Ovary (tissue), 9 donors: ENCODE data around the gene APBB2. TPM values are rescaled to one million over a fixed set of nuclear protein-coding genes. Genes with fewer than 3 reads are reported as not detected.

Experiments used
- DNase-seq, 5 donors: peaks; one replicate each; pipeline ENCODE4 v3.0.0-alpha.2; 2019 to 2020
- H3K27ac ChIP-seq, 2 donors: fragments of 200-600 bp; one replicate each; pipeline versions ENCODE4 v1.5.1 to v1.8.0; 2019 to 2022
- H3K27me3 ChIP-seq: fragments of 200-600 bp; one replicate; pipeline ENCODE4 v1.8.0; 2022
- H3K36me3 ChIP-seq: fragments of 200-600 bp; sonication (generic); one replicate; pipeline ENCODE4 v1.5.1; 2019
- H3K4me1 ChIP-seq: one replicate; pipeline ENCODE4 v1.8.1; 2013; ENCODE audit warnings: mild to moderate bottlenecking, moderate library complexity; ENCODE audit not compliant: insufficient read depth
- H3K4me3 ChIP-seq: fragments of 200-600 bp; sonication (generic); one replicate; pipeline ENCODE4 v1.5.1; 2017
- H3K9me3 ChIP-seq, 2 donors: fragments of 200-600 bp in 1 of 2; sonication (generic) in 1 of 2; one replicate each; pipeline versions ENCODE4 v1.5.1 to v1.8.1; 2013 to 2019; ENCODE audit warnings: mild to moderate bottlenecking in 1 of 2, moderate library complexity in 1 of 2
- CTCF ChIP-seq, 3 donors: fragments of 450-650 bp in 2 of 3; fragments of 200-600 bp in 1 of 3; IDR thresholded peaks; one replicate each; pipeline versions ENCODE4 v1.5.1 to v1.8.0; 2016 to 2022; ENCODE audit warnings: antibody characterized with exemption in 3 of 3, mild to moderate bottlenecking in 1 of 3
- EP300 ChIP-seq: sonication (generic); formaldehyde crosslinking; IDR thresholded peaks from one replicate; pipeline ENCODE4 v1.6.1; 2017; ENCODE audit warnings: antibody characterized with exemption
- POLR2A ChIP-seq: fragments of 450-650 bp; IDR thresholded peaks from one replicate; pipeline ENCODE4 v1.6.1; 2017; ENCODE audit warnings: antibody characterized with exemption, mild to moderate bottlenecking, moderate library complexity
- WGBS, 3 donors: extraction: QIAGEN DNeasy Blood & Tissue Kit in 1 of 3; methylation state at CpG; one replicate each; pipeline versions ENCODE4 v1.1.5 to v1.1.7; 2013 to 2017; 5-methylcytosine and 5-hydroxymethylcytosine counted together
- intact Hi-C, 4 donors: fragments of 100-400 bp; cut with DNase I; formaldehyde crosslinking; loops; one replicate each; pipeline versions ENCODE4 v1.11.0 to v1.15.1; 2022 to 2023
- polyA plus RNA-seq, 2 donors: library from polyadenylated mRNA; stranded (reverse); fragments of 200-250 nt in 1 of 2; fragments of 350-450 nt in 1 of 2; fragmentation: Illumina TruSeq in 1 of 2; extraction: RNeasy Lipid Tissue Mini Kit (QIAGEN cat#74804) in 1 of 2; gene quantifications; one replicate each; pipeline ENCODE4 v1.2.3, GENCODE V29; 2013 to 2014
- total RNA-seq, 7 donors: library from RNA; depleted of rRNA in 2 of 7; stranded (reverse); fragments of >200 nt in 2 of 7; fragmentation: NEBNext Ultra II Directional in 3 of 7; extraction: Animal tissue kit (Norgen Biotek cat#: 25700) in 3 of 7; gene quantifications; one replicate each; pipeline versions ENCODE4 v1.1.0 to v1.2.4, GENCODE V29; 2016 to 2023
- donor health status: DM: no; HTN: no; CAD: no; lungs with moderate emphysema.
- donor health status: DM: no; HTN: no; CAD: no.
- donor health status: Bipolar disorder and iron deficiency.
- donor health status: DM: yes; HTN: yes; CAD: no.
- donor health status: DM: no; HTN: no; CAD: no.
- donor health status: DM: yes; HTN: yes; CAD: no.

Gene APBB2
- total and polyA plus RNA-seq, 9 donors, result 30.9 to 163 (median 80.1) TPM

DNA sequence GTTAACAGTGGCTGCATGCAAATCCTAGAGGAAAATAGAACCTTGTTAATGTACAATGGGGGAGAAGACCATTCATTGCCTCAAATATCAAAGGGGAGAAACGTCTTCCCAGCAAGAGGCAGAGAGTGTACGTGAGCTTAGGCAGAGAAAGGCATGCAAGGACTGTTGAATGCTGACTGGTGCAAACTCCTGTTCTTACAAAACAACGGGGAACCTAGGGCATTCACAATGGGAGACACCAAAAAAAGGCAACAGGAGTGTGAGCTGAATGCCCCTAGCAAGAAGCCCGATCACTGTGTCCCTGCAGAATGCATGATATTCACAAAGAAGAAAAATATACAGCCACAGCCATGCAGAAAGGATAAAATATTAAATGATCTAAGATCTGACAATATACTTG, 279.7 kb downstream of the APBB2 start:
- Histone ChIP-seq H3K4me1 (peaks cover 5% of the 10 kb centered on the region), H3K9me3 (no peaks in the 10 kb centered on the region), H3K36me3 (no peaks in the 10 kb centered on the region), H3K4me3 (no peak overlapping the region), H3K27ac (no peak overlapping the region), H3K27me3 (no peaks in the 10 kb centered on the region)
- DNase-seq, result no peak
- WGBS, 3 donors, result 77 to 84% (median 81%) methylated on average over 4 of the region's 4 CpGs
- TF ChIP-seq POLR2A (no peak), CTCF (IDR thresholded peaks at IDR 0.05) (no peak), EP300 (no peak)
- intact Hi-C loops, result loop anchor here in 1 of 4 donors (10.0 kb wide), 1 partner anchor 120 kb away; no protein-coding TSS in a partner anchor

DNA sequence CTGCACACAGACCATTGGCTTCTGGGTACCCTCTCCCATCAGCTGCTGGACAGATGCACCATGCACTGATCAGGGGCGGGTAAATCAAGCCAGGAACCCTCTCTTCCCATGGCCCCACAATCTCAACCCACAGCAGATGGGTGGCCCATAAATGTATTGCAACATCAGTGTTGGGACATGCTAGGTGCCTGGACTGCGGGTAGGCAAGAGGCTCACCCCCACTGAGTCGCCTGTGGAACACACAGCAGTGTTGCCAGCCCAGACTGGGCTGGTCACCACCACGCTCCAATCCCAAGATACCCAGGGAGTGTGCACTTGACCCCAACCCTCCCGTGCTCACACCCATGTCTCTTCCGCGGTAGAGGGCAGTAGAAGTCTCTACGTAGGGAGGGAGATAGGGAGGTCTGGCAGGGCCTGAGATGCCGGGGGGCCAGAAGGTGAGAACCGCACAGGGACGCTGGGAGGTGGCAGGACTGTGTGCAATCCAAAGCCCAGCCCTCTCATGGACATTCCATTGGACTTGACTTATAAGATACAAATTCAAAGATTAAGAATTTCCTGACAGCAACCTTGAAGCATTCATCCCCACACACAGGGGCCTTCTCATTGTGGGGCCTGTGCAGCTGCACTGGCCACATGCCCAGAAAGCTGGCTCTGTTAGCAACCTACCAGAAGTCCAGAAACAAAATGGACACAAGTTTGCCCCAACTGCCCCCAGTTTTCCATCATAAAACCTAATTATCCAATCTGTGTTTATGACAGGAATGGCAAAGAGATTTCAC, 280.9 kb downstream of the APBB2 start:
- H3K36me3 ChIP-seq, result no peaks in the 10 kb centered on the region
- DNase-seq, result peak in 3 of 5 donors; percentile 54 to 64 (median 59)

DNA sequence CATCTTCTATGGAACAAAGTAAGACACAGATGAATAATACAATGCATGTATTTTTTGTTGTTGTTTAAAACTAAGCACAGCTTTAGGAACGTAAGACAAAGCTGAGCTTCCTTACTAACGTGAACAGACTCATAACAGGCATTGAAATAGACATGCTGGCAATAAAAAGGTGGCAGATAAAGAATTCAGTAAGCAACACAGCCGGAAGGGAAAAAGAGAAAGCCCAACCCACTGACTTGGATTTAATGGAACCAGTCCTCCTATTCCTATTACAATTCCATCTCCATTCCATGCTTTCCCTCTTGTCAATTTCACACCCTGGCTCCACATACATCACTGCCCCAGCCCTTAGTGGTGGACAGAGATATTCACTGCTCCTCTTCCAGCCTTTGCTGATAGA, 282.5 kb downstream of the APBB2 start:
- Histone ChIP-seq H3K36me3 (no peaks in the 10 kb centered on the region), H3K27ac (no peak overlapping the region), H3K9me3 (no peaks in the 10 kb centered on the region), H3K4me1 (peaks cover 3% of the 10 kb centered on the region), H3K27me3 (no peaks in the 10 kb centered on the region), H3K4me3 (no peak overlapping the region)
- intact Hi-C loops, result loop anchor here in 1 of 4 donors (10.0 kb wide), 1 partner anchor 123 kb away; no protein-coding TSS in a partner anchor
- DNase-seq, result no peak
- TF ChIP-seq CTCF (IDR thresholded peaks at IDR 0.05), result no peak
- no peak for TF ChIP-seq POLR2A
- no peak for TF ChIP-seq EP300
- WGBS, 3 donors, result 44 to 57% (median 53%) methylated on average over 3 of the region's 3 CpGs

More for the DNA sequence above, 280.9 kb downstream of the APBB2 start:
- H3K27ac ChIP-seq, result no peak overlapping the region
- peaks cover 5% of the 10 kb centered on the region for H3K4me1 ChIP-seq
- TF ChIP-seq CTCF (IDR thresholded peaks at IDR 0.05), result no peak
- TF ChIP-seq EP300, result no peak
- H3K9me3 ChIP-seq, result no peaks in the 10 kb centered on the region
- no peaks in the 10 kb centered on the region for H3K27me3 ChIP-seq
- intact Hi-C loops, result loop anchor here in 1 of 4 donors (10.0 kb wide), 1 partner anchor 121 kb away; no protein-coding TSS in a partner anchor
- whole genome bisulfite sequencing, 3 donors, result 67 to 72% (median 70%) methylated on average over 11 of the region's 11 CpGs
- no peak overlapping the region for H3K4me3 ChIP-seq

DNA sequence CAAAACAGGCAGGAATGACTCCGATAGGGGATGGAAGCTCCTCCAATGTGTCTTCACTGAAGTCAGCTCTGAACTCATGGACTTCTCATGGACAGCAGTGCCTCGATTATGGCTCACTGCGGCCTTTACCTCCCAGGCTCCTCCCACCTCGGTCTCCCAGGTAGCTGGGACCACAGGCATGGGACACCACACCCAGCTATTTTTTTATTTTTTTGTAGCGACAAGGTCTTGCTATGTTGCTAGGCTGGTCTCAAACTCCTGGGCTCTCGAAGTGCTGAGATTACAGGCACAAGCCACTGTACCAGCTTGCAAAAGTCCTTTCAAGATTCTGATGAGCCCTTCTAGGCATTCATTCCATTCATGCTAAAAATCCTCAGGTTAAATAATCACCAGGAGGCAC, 283.1 kb downstream of the APBB2 start:
- intact Hi-C loops, result loop anchor here in 1 of 4 donors (10.0 kb wide), 1 partner anchor 124 kb away; no protein-coding TSS in a partner anchor
- H3K4me3 ChIP-seq, result no peak overlapping the region
- H3K27me3 ChIP-seq, result no peaks in the 10 kb centered on the region
- H3K36me3 ChIP-seq, result no peaks in the 10 kb centered on the region
- DNase-seq, result no peak
- H3K9me3 ChIP-seq, result no peaks in the 10 kb centered on the region
- H3K4me1 ChIP-seq, result peaks cover 3% of the 10 kb centered on the region
- TF ChIP-seq POLR2A, result no peak
- no peak for TF ChIP-seq CTCF (IDR thresholded peaks at IDR 0.05)
- TF ChIP-seq EP300, result no peak
- 90 to 97% (median 94%) methylated on average over 6 of the region's 6 CpGs for WGBS, 3 donors
- H3K27ac ChIP-seq, result no peak overlapping the region
